ENCODE data around the gene FIP1L1. TPM values are rescaled to one million over a fixed set of nuclear protein-coding genes. Genes with fewer than 3 reads are reported as not detected.

The FIP1L1 gene
- total and polyA plus RNA-seq, 2 donors (not counting 3 experiments of a cell fraction or from before 2014, with no cell fraction given), result 18.9 to 51.9 TPM

- Histone ChIP-seq H3K9ac (replicated peaks; ENCODE audit: extremely low read depth, insufficient read depth, low read length) (no peak overlapping the region), H3K9me1 (replicated peaks; ENCODE audit: control insufficient read depth, extremely low read depth, insufficient read depth, low read length) (no peaks in the 10 kb centered on the region), H3K4me3 (replicated peaks in 1 of 3; ENCODE audit: insufficient read depth in 1 of 3, low read depth in 1 of 3, low read length in 3 of 3) (no peak overlapping the region), H3K27me3 (ENCODE audit: control insufficient read depth in 2 of 2, insufficient read depth in 2 of 2, low read length in 2 of 2) (peaks cover 10 to 13% of the 10 kb centered on the region in 2 experiments), H2AFZ (ENCODE audit: low read depth, low read length) (no peak overlapping the region), H3K79me2 (ENCODE audit: control insufficient read depth, insufficient read depth, low read length) (no peaks in the 10 kb centered on the region), H3K27ac (ENCODE audit: insufficient read depth, low read depth, low read length) (no peak overlapping the region), H4K20me1 (replicated peaks; ENCODE audit: control insufficient read depth, extremely low read depth, insufficient read depth, low read length) (no peaks in the 10 kb centered on the region), H3K4me2 (ENCODE audit: insufficient read depth, low read length) (no peak overlapping the region), H3K9me3 (replicated peaks; ENCODE audit: control insufficient read depth, insufficient read depth, low read length) (no peaks in the 10 kb centered on the region), H3K4me1 (ENCODE audit: control insufficient read depth, extremely low read depth, insufficient read depth, low read length) (no peaks in the 10 kb centered on the region), H3K36me3 (ENCODE audit: control insufficient read depth in 2 of 2, extremely low read depth in 1 of 2, insufficient read depth in 2 of 2, low read length in 2 of 2) (no peaks in the 10 kb centered on the region)
- ChIA-PET CTCF (interaction anchor here (1.5 to 2.8 kb wide), 4 partner anchors 31 to 723 kb away, joined by 4 to 7 read pairs (median 6); no protein-coding TSS in a partner anchor), POLR2A (no interaction called here)
- DNase-seq (ENCODE audit: low read depth, low spot score) (no peak), FAIRE-seq (no peak)
- BruUV-seq (replicated peaks), result no TSS peak
- intact Hi-C loops (cut with micrococcal nuclease), result no loop called here
- dilution Hi-C loops (cut with MboI; ENCODE audit: extremely low pct_ligation_motif_present, low sequenced_read_pairs), result no loop called here
- no peak for TF ChIP-seq CTCF (IDR thresholded peaks at IDR 0.05; ENCODE audit: extremely low read depth in 1 of 2, insufficient read depth in 1 of 2, low read depth in 1 of 2, low read length in 2 of 2)
- no peak for TF ChIP-seq POLR2A (IDR thresholded peaks at IDR 0.05; ENCODE audit: low read depth, low read length)
- no peak for TF ChIP-seq JUN (IDR thresholded peaks at IDR 0.05; ENCODE audit: borderline replicate concordance, insufficient read depth, insufficient read length, low read depth)
- TF ChIP-seq GATA2 (IDR thresholded peaks at IDR 0.05; ENCODE audit: insufficient read depth, insufficient read length, low read depth, low read length), result no peak
- no peak for TF ChIP-seq MAX (IDR thresholded peaks at IDR 0.05; ENCODE audit: insufficient read depth, insufficient read length)
- no peak for TF ChIP-seq FOS (IDR thresholded peaks at IDR 0.05; ENCODE audit: borderline replicate concordance, insufficient read depth, low read length)
- TF ChIP-seq EZH2 (IDR thresholded peaks at IDR 0.05; ENCODE audit: borderline replicate concordance, low read depth, low read length, severe bottlenecking), result no peak
- no peak for TF ChIP-seq POLR2AphosphoS5 (IDR thresholded peaks at IDR 0.05; ENCODE audit: insufficient read depth, low read depth, low read length)
- no peak for TF ChIP-seq MYC (IDR thresholded peaks at IDR 0.05; ENCODE audit: low read depth, low read length)
These were observed 132.9 kb downstream of the FIP1L1 start for GRCh38 chr4:53510321-53510720.

Other genes with a start within 250 kb of the FIP1L1 start
- 17.6 and 22.8 TPM in 2 replicates for gene SCFD2, start 11.6 kb upstream of the FIP1L1 start, total RNA-seq
- 12.3 and 14.2 TPM in 2 replicates for gene SCFD2, start 11.6 kb upstream of the FIP1L1 start, polyA plus RNA-seq
- gene LNX1, start 213.8 kb downstream of the FIP1L1 start, total RNA-seq, result 1.3 and 1.9 TPM in 2 replicates
- gene LNX1, start 213.8 kb downstream of the FIP1L1 start, polyA plus RNA-seq, result 0.49 and 0.72 TPM in 2 replicates

Data from endothelial cell of umbilical vein (primary cell).